ENCODE results near the gene GFPT2.

Gene GFPT2

DNA sequence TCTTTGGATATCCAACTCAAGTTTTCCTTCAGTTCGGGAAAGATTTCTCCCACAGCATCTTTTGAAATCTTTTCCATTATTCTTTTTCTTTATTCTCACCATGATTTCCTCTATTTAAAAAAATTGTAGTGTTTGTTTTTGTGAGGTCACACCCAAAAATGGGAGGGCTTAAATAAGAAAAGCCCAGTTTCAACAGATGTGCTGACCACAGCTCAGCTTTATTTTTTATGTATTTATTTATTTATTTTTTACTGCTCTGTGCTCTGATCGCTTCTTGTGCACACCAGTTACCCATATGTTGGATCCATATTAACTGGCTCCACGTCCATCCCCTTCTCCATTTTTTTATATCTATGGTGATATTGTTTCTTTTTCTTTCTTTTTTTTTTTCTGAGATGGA, 20.3 kb downstream of the GFPT2 start:
- no peak for DNase-seq (ENCODE audit: low spot score)

DNA sequence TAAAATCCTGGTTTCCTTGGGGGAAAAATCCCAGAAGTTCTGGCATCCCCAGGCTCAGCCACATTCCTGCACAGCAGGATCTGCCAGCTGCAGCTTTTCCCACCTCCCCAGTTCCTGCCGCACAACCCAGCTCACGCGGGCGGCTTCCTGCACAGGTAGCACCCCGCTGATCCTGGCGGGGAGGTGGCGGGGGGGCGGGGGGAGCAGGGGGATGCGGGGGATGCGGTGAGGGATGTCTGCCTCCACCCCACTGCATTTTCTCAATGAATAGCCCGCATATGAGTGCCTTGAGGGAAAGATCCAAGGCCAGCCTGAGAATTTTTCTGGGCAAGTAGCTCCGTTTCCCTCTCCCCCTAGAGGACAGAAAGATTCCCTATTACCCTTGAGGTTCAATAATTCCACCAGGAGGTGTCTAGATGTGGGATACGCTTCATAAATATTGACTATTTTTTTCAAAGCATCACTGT, 21.1 kb downstream of the GFPT2 start:
- peak; percentile 28 for DNase-seq (ENCODE audit: low spot score)

GRCh38 chr5:180331647-180331950, 21.5 kb downstream of the GFPT2 start:
- DNase-seq (ENCODE audit: low spot score) = peak; percentile 25

GRCh38 chr5:180330810-180331646, 22.1 kb downstream of the GFPT2 start:
- peak; percentile 96 for DNase-seq (ENCODE audit: low spot score)

DNA sequence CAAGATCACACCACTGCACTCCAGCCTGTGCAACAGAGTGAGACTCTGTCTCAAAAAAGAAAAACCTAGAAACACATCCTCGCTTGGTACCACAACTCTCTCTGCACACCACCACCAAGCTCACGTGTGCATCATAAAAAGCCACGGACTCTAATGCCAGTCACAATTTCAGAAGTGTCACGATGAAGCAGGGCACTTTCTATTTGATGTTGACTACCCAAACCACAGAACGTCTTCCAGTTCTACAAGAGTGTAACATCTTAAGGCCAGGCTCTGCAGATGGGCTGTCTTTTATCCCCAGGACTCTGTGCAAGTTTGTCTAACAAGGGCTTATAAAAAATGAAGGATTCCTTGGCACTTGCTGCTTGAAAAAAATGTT, 22.9 kb downstream of the GFPT2 start:
- DNase-seq (ENCODE audit: low spot score) = no peak

DNA sequence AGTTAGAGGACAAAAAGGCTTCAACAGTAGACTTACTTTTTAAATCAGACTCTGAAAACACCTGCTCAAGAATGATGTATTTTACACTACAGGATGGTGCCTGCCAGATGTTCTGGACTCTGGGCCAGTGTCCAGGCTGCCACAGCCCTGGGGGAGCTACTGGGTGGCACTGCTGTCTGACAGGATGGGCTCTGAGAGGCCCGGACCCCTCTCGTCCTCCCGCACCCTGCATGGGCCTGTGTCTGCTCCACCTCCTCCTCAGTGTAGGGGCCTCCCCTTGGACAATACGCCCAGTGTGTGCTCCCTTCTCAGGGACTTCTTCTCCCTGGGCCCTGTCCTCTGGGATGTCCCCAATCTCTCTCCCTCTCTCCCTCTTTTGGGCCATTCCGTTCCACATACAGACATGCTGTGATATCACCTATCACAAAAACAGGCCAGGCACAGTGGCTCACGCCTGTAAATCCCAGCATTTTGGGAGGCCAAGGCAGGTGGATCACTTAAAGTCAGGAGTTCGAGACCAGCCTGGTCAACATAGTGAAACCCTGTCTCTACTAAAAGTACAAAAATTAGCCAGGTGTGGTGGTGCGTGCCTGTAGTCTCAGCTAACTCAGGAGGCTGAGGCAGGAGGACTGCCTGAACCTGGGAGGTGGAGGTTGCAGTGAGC, 23.4 kb downstream of the GFPT2 start:
- no peak for DNase-seq (ENCODE audit: low spot score)

- no peak for DNase-seq (ENCODE audit: low spot score)
Measured at GRCh38 chr5:180329138-180329435, 24.0 kb downstream of the GFPT2 start.

- DNase-seq (ENCODE audit: low spot score) = peak; percentile 62
Measured at GRCh38 chr5:180328296-180329137, 24.6 kb downstream of the GFPT2 start.

DNA sequence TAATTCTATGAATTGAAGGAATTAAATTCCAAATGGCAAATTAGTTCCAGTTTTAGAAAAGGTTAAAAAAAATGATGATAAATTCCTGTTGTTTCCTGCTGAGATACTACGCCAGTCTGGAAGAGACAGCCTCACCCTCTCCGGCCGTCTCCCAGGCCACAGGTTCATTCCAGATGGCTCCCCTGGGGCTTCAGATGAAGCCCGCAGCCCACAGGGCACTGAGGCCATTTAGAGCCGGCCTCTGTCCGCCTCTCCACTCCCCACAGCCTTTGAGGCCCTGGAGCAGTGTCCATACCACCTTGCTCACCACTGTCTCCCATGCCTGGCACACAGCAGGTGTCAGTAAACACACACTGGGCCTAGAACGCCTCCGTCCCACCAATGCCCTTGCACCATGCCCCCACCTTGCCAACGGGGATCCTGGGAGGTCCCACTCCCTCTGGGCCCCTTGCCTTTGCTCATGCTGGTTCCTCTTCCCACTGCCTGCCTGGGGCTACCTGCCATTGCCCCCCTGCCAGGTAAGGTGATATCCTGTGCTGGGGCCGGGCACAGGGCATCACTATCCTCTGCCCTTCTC, 26.1 kb downstream of the GFPT2 start:
- DNase-seq (ENCODE audit: low spot score) = no peak

DNA sequence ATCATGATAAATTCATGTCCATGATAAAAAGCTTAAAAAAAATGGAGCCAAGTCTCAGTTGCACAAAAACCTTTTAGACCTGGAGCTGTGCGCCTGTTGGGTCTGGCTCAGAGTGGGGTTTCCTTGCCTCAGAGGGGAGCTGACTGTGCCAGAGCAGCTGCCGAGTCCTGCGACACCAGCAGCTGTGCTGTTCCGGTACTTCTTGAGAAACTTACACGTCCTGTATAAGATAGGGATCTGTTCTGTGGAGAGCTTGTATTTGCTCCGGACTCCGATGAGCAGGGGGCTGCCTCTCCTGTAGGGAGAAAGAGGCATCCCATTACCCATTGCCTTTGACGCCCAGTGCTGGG, 28.6 kb downstream of the GFPT2 start:
- DNase-seq (ENCODE audit: low spot score) = no peak

DNA sequence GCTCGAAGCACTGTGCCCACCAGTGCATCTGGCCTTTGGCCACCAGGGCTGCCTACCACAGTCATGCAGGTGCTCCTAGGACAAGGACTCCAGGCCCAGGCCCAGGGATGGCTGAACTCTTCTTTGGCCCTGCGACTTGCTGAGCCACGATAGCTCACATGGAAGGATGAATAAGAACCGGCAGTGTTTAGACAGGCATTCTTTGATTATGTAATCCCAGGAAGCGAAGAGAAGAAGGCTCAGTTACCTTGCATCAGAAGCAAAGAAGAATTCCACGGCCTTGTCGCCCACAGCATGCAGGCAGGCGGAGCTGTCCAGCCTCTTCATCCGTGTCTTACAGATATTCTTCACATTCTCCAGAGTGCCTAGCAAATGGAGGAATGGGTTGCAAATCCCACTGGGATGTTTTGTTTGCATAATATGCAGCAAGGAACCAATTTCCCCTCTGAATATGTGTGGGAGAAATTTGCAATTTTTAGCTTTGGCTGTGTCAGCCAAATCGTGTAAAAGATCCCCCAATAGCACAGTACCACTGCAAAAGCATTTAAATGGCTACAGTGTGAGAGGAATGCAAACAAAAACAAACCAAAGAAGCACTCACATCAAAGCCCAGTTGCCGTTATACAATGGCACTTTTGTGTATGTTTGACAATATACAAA, 29.1 kb downstream of the GFPT2 start:
- DNase-seq (ENCODE audit: low spot score) = no peak

GRCh38 chr5:180323160-180323559, 30.0 kb downstream of the GFPT2 start:
- DNase-seq (ENCODE audit: low spot score) = no peak

GRCh38 chr5:180318456-180319089, 34.6 kb downstream of the GFPT2 start:
- DNase-seq (ENCODE audit: low spot score) = no peak

DNA sequence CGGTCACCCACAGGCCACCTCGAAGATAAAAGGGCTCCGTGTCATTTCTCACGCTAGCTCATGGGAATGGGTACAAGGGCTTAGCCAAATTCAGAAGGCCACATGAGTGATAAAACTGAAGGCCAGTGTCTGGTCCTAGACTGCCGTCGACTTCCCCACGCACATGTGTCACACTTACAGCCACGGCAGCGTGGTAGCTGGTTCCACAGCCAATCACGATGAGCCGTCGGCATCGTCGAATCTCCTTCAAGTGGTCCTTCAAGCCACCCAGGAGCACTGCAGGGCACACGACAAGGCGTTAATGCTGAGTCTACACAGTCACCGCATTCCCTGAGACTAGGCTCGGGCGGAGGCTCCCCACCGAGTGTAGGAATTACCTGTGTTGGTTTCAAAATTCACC, 36.5 kb downstream of the GFPT2 start:
- DNase-seq (ENCODE audit: low spot score) = no peak

GRCh38 chr5:180315762-180316212, 37.3 kb downstream of the GFPT2 start:
- peak; percentile 70 for DNase-seq (ENCODE audit: low spot score)

DNA sequence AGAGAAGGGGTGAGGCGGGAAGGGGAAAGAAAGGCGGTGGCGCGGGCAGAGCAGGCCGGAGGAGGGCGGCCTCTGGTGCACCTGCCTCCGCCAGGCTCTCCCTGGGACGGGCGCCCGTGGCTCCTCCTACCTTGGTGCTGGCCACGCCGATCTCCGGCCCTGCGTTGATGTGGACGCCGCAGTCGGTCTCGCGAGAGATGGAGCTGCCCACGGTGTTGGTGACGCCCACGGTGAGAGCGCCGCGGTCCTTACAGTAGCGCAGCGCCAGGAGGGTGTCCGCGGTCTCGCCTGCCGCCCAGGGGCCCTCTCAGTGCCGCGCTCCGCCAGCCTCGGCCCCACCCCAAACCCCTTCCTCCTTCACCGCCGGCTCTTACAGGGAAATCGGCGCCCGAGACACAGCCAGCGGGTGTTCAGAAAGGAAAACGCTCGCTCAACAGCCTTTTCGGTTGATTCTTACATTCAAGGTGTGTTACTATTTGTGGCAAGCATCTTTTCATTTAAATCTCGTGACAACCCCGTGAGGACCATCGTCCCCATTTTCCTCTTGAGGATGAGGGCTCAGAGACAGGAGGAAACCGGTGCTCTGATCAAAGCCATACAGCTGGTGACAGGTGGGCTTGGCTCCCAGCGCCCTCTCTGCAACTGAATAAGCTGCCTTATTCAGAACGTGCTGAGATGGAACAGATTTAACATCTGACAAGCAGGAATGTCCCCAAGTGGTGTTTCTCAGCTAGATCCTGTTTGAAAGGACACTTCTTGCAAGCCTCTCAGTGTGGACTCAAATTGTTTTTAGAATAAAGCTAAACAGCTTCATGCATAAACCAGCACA, 39.2 kb downstream of the GFPT2 start:
- DNase-seq (ENCODE audit: low spot score) = no peak

GRCh38 chr5:180311216-180311615, 41.9 kb downstream of the GFPT2 start:
- DNase-seq (ENCODE audit: low spot score) = no peak

- no peak for DNase-seq (ENCODE audit: low spot score)
Measured at GRCh38 chr5:180306796-180307195, 46.3 kb downstream of the GFPT2 start.

GRCh38 chr5:180305481-180305880, 47.7 kb downstream of the GFPT2 start:
- DNase-seq (ENCODE audit: low spot score) = no peak
